ENCODE results near the gene CYP4F3.
"Not testable (repeated sequence)": the region's sequence is repeated elsewhere in the genome, so short reads cannot be mapped to it uniquely, and the experiment has no call there.

Gene CYP4F3, protein sequence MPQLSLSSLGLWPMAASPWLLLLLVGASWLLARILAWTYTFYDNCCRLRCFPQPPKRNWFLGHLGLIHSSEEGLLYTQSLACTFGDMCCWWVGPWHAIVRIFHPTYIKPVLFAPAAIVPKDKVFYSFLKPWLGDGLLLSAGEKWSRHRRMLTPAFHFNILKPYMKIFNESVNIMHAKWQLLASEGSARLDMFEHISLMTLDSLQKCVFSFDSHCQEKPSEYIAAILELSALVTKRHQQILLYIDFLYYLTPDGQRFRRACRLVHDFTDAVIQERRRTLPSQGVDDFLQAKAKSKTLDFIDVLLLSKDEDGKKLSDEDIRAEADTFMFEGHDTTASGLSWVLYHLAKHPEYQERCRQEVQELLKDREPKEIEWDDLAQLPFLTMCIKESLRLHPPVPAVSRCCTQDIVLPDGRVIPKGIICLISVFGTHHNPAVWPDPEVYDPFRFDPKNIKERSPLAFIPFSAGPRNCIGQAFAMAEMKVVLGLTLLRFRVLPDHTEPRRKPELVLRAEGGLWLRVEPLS

DNA sequence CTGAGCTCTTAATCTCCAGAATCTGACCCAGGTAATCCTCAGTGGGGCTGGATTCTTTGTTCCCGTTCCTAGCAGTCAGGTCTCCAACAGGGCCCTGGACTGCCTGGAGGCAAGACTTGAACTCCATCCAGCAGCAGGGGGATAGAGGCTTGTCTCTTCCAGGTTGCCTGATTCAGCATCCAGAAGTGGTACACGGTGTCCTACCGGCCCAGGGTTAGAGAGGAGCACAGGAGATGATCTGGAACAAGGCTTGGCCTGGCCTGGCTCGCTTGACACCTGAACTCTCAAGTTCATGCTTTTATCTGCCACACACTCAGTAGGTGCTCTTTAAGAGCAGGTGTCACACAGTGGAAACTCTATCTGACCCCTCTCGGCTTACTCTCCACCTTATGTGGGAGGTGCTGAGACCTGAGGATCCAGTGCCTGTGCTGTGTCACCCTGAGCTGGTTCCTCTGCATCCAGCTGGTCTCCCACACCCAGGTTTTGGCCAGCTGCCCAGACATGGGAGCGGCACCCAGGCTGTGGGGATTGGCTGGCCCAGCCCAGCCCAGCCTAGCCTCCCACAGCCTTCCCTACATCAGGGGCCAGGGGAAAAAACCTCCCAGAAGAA, at the start of gene CYP4F3:
TSS of gene CYP4F3 (plus strand) at position 604 of the 610 bp plus-strand sequence. CDS start 519 bp downstream, outside the sequence.
- DNase-seq = no peak

DNA sequence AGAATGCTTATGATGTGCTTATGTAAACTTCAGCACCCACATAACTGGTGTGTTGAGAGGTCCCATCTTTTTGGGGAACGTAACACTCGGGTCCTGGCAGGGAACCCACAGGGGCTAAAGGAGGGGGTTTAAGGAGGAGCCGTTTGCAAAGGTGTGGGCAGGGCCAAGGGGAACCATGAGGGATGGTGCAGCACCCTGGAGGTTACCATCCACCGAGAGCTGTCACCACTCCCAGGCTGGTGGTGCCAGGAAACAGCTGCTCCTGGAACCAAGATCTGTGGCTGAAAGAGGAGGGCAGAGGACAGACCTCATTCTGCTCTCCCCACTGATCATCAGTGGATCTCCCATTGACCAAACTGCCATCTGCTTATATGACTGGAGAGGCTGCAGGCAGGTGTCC, 48.9 kb upstream of the CYP4F3 start:
- DNase-seq = no peak

DNA sequence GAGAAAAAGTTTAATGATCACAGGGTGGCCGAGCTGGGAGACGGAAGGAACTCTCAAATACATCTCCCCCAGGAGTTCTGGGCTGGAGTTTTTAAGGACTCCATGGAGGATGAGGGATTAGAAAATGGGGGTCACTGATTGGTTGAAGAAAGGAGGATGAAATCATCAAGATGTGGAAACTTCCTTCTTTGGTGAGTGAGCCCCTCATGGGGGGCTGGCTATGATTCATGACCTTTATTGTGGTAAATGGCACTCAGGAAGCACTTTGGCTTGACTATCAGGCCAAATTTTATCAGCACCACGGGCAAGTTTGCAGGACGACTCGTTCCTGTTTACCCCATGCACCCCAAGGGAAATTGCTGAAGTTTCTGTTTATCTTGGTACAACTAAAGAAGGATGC, 48.2 kb upstream of the CYP4F3 start:
- not testable (repeated sequence) for DNase-seq

DNA sequence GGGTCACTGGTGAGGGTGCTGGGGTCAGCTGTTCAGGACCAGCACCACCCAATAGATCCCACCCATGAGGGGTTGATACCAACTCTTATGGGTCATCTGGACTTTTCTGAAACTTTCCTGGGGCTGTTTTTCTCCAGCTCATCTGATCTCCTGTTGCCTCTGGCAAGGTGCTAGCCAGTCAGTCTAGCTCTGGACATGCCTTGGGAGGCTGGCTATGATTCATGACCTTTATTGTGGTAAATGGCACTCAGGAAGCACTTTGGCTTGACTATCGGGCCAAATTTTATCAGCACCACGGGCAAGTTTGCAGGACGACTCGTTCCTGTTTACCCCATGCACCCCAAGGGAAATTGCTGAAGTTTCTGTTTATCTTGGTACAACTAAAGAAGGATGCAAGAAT, 46.9 kb upstream of the CYP4F3 start:
- DNase-seq = not testable (repeated sequence)

DNA sequence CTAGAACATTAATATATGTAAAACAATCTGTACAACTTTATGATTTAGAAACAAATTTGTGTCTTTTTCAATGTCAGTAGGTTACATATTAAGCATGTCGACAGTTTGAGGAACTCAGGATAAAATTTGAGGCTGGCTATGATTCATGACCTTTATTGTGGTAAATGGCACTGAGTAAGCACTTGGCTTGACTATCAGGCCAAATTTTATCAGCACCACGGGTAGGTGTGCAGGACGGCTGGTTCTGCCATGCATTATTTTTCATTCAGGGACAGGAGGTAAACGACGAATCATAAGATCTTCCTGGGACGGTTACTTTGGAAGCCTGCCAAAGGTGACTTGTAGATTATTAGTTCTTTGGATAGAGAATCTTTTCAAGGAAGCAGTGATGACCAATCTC, 45.6 kb upstream of the CYP4F3 start:
- no peak for DNase-seq

DNA sequence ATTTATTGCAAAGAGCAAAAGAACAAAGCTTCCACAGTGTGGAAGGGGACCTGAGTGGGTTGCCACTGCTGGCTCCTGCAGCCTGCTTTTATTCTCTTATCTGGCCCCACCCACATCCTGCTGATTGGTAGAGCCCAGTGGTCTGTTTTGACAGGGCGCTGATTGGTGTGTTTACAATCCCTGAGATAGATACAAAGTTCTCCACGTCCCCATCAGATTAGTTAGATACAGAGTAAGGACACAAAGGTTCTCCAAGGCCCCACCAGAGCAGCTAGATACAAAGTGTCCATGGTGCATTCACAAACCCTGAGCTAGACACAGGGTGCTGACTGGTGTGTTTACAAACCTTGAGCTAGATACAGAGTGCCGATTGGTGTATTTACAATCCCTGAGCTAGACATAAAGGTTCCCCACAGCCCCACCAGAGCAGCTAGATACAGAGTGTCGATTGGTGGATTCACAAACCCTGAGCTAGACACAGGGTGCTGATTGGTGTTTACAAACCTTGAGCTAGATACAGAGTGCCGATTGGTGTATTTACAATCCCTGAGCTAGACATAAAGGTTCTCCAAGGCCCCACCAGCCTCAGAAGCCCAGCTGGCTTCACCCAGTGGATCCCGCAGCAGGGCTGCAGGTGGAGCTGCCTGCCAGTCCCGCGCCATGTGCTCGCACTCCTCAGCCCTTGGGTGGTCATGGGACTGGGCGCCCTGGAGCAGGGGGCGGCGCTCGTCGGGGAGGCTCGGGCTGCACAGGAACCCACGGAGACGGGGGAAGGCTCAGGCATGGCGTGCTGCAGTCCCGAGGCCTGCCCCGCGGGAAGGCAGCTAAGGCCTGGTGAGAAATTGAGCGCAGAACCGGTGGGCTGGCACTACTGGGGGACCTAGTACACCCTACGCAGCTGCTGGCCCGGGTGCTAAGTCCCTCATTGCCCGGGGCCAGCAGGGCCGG, 32.4 kb upstream of the CYP4F3 start:
- not testable (repeated sequence) for DNase-seq

DNA sequence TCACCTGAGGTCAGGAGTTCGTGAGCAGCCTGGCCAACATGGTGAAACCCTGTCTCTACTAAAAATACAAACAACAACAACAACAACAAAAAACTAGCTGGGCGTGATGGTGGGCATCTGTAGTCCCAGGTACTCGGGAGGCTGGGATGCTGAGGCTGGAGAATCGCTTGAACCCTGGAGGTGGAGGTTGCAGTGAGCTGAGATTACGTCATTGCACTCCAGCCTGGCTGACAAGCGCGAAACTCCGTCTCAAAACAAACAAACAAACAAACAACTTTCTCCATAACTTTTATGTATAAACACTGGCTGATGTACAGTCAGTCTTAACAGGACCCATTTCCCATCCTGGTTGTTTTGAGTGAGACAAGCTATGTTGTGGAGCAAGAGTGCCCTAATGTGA, 31.4 kb upstream of the CYP4F3 start:
- DNase-seq = no peak

DNA sequence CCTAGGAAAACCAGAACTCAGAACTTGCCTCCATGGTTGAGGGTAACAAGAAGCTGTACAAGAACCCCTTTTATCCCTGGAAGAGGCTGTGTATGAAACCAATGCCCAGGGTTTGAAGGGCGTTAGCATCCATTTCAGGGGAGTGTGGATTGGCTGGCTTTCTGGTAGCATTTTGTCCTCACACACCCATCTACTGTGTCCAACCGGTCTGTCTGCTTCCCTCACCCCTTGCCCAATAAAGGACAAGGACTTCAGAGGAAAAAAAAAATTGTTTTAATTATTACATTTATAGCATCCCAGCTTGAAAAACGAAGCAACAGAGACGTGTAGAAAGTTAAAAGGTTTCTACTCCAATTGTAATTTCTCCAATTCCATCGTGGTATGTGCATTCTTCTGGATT, 28.4 kb upstream of the CYP4F3 start:
- no peak for DNase-seq

DNA sequence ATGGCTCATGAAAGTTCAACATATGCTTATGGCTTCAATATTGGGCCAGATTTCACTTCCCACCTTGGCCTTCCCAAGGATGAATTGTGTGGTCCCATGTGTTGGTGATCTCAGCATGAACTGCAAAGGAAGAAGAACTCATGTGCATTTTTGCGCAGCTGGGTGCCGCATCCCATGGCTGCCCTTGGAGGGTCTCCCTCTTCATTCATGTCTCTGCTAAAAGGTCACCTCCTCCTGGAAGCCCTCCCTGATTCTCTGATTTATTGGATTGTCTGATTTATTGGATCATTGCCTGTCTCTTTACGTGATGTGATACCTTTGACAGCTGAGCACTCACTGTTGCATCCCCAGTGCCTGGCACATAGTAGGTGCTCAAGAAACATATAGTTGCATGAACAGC, 27.4 kb upstream of the CYP4F3 start:
- DNase-seq = no peak

DNA sequence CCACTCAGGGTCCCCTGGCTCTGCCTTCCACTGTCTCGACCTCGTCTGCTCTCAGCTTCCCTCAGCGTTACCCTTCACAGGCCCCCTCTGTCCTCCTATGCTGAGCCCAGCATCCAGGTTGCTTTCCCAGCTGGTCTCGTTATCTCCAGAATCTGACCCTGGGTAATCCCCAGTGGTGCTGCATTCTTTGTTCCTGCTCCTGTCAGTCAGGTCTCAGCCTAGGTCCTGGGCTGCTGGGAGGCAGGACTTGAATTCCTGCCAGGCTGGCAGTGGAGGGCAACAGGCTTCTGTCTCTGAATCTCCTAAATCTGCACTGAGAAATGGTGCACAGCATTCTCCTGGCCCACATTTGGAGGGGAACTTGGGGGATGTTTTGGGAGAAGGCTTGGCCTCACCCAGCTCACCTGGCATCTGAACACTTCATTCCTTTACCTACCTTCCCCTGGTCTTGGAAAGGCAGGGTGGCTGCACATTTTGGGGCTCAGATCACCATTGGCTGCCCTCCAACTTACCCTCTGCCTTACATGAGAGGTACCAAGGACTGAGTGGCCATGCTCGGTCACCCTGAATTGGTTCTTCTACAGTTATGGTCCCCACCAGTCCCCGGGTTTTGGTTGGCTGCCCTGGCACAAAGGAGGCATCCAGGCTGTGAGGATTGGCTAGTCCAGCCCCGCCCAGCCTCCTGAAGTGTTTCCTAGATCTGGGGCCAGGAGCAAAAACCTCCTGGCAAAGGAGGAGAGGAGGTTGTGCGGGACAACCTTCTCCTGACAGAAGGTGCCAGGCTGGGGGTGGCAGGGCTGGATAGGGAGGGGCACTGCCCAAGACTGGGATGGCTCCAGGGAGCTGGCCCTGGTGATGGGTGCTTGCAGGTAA, 26.0 kb upstream of the CYP4F3 start, which contains the start of gene CYP4F8:
TSS of gene CYP4F8 (plus strand) at position 712 of the 873 bp plus-strand sequence. CDS start 399 bp downstream, outside the sequence.
- DNase-seq = no peak

DNA sequence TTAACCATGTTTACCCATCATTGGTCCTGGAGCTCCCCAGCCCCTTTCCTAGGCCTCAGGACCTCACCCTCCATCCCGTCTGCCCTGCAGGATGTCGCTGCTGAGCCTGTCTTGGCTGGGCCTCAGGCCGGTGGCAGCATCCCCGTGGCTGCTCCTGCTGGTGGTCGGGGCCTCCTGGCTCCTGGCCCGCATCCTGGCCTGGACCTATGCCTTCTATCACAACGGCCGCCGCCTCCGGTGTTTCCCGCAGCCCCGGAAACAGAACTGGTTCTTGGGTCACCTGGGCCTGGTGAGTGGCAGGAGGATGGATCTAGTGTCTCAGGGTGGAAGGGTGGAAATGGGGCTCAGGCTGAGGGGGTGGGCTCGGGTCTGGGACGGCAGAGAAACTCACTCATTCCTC, 25.2 kb upstream of the CYP4F3 start:
- no peak for DNase-seq

DNA sequence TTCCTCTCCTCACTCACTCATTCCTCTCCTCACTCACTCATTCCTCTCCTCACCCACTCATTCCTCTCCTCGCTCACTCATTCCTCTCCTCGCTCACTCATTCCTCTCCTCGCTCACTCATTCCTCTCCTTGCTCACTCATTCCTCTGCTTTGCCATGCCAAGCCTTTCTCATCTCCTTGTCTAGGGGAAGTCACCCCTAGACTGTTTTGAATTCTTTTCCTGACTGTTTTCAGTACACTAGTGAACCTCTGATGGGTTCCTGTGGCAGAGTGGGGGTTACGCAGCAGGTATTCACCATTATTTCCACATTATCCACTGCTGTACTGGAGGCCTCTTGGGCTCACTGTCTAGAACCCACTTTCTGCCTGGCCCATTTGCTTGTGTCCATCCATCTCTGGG, 24.5 kb upstream of the CYP4F3 start:
- DNase-seq = no peak

DNA sequence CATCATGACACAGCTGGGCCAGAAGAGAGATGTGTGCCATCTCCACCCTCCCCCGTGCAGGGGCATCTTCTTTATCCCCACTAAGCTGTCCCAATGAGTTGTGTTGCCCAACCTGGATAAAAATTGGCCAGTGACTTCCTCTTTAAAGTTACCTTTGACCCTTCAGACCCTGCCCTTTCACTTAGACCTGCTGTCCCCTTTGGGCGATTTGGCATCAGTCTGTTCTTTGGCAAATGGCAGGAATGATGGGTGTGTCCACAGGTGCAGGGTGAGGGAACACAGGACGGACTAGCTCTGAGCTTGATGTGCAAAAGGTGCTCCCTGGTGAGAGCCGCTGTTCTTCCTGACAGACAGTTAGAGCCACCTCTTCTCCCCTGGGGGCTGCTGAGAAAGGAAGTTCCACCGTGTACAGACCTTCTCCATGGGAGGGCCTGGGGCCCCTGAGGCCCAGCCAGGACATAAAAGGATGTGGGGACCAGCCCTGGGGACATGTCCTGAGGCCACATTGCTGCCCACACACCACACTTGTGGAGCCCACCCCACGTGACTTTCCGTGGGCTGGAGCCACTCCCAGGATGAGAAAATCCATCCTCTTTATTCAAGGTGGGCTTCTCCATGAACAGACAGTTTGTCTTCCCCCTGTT, 23.9 kb upstream of the CYP4F3 start:
- DNase-seq = no peak

DNA sequence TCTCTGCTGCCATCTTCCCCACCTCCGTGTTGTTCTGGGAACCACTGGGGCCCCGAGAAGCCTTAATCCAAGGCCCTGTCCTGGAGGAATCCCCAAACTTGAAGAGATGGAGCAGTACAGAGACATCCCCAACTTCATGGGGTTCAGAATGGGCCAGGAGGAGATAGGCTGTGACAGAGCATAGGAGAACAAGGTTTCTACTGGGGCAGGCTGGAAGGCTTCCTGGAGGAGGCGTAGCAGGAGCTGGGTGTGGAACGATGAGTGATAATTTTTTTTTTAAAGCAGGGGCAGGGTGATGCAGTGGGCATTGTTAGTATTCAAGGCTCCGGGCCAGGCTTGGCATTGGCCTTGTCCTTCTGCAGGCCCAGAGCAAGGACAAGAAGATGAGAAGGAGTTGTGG, 22.4 kb upstream of the CYP4F3 start:
- no peak for DNase-seq

DNA sequence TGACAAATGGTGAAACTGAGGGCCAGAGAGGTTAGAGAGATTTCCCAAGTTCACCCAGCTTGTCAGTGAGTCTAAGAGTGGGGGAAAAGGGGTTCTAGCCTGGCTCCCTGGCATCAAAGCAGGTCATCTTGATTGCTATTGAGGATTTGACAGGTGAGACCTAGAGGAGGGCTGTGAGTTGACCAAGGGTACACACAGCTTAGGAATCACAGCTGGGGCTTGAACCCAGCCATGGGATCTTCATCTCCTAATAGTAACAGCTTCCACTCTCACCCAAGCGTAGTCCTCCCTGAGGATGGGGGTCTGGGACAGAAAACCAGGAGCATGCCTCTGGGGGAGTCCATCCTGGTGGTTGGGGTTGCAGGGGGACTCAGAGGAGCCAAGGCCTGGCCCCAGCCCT, 18.9 kb upstream of the CYP4F3 start:
- no peak for DNase-seq

DNA sequence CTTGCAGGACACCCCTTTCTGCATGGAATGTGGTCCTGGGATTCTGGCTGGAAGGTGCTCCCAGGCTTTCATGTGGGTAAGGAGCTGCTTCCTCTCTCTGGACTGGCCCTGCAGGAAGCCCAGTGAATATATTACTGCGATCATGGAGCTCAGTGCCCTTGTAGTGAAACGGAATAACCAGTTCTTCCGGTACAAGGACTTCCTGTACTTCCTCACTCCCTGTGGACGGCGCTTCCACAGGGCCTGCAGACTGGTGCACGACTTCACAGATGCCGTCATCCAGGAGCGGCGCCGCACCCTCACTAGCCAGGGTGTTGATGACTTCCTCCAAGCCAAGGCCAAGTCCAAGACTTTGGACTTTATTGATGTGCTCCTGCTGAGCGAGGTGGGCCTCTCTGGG, 17.7 kb upstream of the CYP4F3 start:
- no peak for DNase-seq

DNA sequence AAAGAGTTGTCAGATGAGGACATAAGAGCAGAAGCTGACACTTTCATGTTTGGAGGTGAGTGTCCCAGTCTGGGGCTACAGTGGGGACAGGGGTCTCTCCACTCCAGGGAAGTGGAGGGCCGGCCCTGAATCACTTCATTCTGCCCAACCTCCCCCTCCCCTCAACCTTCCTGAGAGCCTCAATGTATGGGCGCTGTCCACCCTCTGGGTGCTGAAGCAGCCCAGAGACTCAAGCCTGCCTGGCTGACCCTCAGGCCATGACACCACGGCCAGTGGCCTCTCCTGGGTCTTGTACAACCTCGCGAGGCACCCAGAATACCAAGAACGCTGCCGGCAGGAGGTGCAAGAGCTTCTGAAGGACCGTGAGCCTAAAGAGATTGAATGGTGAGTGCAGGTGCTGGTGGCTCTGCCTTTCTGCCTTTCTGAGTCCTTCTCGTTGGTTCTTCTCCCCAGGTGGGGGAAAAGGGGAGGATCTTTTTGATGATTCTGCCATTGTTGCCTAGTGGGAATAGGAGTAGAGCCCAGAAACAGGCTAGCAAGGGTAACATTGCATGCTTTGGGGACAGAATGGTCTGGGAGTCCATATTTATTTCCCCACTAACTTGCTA, 16.9 kb upstream of the CYP4F3 start:
- DNase-seq = no peak

DNA sequence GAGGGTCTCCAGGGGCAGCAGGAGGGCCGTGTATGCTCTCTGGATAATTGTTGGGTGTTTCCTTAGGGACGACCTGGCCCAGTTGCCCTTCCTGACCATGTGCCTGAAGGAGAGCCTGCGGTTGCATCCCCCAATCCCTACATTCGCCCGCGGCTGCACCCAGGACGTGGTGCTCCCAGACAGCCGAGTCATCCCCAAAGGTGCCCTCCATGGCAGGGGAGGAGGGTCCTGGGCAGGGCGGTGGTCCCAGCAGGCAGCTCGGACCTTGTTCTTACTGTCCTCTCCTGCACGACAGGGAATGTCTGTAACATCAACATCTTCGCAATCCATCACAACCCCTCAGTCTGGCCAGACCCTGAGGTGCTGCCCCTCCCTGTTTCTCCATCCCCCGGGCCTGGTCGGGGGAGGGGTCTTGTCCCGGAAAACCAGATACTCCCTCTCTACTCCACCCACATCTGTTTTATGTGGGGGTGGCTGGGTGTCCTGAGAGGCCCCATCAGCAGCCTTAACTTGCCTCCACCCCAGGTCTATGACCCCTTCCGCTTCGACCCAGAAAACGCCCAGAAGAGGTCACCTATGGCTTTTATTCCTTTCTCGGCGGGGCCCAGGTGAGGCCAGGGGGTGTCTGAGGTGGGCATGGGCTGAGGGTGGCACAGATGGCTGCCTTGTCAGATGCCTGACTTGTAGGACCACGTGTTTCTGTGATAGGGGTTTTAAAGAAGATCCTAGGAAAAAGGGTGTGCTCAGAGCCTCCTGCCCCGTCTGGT, 12.3 kb upstream of the CYP4F3 start:
- no peak for DNase-seq

DNA sequence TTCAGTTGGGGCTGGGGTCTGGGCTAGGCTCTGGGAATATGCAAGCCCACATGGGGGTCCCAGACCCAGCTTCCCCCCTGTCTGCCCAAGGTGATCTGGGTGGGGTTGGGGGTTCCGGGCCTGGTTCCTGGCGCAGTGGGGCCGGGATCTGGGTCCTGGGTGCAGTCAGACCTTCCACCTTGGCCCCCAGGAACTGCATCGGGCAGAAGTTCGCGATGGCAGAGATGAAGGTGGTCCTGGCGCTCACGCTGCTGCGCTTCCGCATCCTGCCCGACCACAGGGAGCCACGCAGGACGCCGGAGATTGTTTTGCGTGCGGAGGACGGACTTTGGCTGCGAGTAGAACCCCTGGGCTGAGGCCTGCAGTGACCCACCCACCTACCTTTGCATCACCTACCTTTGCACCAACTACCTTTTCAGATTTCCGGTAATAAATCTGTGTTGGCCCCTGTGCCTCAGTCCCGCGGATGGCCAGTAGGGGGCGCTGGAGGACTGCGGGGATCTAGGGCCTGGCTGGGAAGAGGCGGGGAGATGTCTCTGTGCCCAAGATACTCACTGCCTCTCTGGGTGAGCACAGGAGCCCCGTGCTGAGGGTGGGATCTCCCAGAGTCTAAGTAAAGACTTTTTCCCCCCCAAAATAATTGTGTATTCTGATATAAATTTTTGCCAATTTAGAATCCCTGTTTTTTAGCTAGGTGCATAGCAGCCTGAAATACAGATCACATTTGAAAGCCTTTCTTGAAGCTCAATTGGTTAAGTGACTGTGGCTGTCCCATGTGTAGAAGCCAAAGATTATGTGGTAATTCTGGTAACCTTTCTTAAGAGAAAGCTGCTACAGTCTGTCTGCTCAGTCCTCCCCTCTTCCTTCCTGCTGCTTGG, 11.5 kb upstream of the CYP4F3 start:
- DNase-seq = peak; percentile 90
